Measurements from ENCODE around the gene CD226.
"Not testable (repeated sequence)": the region's sequence is repeated elsewhere in the genome, so short reads cannot be mapped to it uniquely, and the experiment has no call there.

Gene CD226

DNA sequence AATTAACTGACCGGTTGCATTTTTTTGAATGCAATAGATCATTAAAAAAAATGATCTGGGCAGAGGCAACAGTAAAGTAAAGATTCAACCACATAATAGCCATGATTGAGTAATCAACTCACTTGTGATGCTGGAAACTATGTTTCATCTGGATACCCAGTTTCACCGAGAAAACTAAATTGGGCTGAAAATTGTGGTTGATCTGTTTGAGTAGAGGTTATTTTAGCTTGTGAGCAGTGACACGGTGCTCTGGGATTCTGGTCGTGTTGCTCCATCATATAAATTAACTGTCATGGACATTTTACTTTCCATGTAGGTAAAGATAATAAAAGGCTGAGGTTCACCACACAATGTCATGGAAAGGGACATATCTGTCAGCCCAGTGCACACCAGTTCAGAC is 58.7 kb downstream of the CD226 start:
- TF ChIP-seq FOXP2 (optimal IDR thresholded peaks at IDR 0.05; ENCODE audit: control extremely low read depth, extremely low read length, insufficient read depth): no peak
- no peak for TF ChIP-seq EZH2 (IDR thresholded peaks at IDR 0.05)
- no peak for TF ChIP-seq POLR2AphosphoS5 (IDR thresholded peaks at IDR 0.05; ENCODE audit: borderline replicate concordance, low read depth, low read length)
- no peaks in the 10 kb centered on the region for H3K36me3 ChIP-seq (ENCODE audit: insufficient read depth, low read length)
- H3K27ac ChIP-seq: no peak overlapping the region
- no peaks in the 10 kb centered on the region for H3K9me3 ChIP-seq (ENCODE audit: low read depth, low read length)
- DNase-seq (ENCODE audit: low read depth, low spot score): no peak
- no peak overlapping the region for H3K4me3 ChIP-seq
- H3K9ac ChIP-seq (ENCODE audit: insufficient read length): no peak overlapping the region

DNA sequence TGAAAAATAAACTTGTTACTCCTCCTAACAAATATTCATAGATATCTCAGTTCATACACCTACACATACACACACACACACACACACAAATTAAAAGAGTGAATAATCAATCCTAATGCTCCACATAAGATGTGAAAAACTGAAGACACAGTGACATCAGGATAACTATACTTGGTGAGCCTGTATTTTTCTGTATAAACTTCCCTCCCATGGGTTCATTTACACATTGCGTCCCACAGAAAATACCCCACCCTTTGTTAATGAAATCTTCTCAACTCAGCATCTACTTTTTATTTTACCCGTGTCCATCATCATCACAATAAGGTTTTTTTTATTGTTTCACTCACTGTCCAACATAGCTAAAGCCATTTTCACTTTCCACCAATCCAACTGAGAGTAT is 60.4 kb downstream of the CD226 start:
- DNase-seq (ENCODE audit: low read depth, low spot score): no peak
- no peak for TF ChIP-seq POLR2AphosphoS5 (IDR thresholded peaks at IDR 0.05; ENCODE audit: borderline replicate concordance, low read depth, low read length)
- H3K27ac ChIP-seq: no peak overlapping the region
- no peak overlapping the region for H3K4me3 ChIP-seq
- H3K36me3 ChIP-seq (ENCODE audit: insufficient read depth, low read length): no peaks in the 10 kb centered on the region
- no peak overlapping the region for H3K9ac ChIP-seq (ENCODE audit: insufficient read length)
- H3K9me3 ChIP-seq (ENCODE audit: low read depth, low read length): no peaks in the 10 kb centered on the region

DNA sequence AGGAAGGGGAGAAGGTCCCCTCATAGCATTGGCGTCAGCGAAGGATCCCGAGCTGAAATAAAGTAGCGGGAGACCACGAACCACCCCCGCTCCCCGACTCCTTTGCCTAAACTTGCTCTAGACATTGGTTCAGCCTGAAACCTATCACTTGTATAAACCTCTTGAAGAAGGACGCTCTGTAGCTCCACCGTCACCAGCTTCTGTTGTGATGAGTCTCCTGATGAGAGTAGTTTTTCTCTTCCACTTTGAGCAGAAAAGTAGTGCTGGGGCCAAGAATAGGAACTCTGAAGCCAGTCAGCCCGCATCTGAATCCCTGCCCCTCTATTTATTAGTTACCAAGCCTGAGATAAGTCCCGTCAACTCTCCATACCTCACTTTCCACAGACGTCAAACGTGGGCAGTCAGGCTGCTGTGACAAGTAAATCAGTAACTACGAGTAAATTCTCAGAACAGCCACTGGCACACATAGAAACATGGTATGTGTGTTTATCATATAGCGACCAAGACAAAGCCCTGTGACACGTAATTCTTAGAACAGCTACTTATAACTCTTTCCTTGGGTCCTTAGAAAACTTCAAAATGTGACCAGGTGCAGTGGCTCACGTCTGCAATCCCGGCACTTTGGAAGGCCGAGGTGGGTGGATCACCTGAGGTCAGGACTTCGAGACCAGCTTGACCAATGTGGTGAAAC is 61.7 kb downstream of the CD226 start:
- no peak overlapping the region for H3K27ac ChIP-seq
- no peak for TF ChIP-seq EZH2 (IDR thresholded peaks at IDR 0.05)
- no peak overlapping the region for H3K9ac ChIP-seq (ENCODE audit: insufficient read length)
- H3K4me3 ChIP-seq: no peak overlapping the region
- H3K36me3 ChIP-seq (ENCODE audit: insufficient read depth, low read length): no peaks in the 10 kb centered on the region
- no peaks in the 10 kb centered on the region for H3K9me3 ChIP-seq (ENCODE audit: low read depth, low read length)
- no peak for DNase-seq (ENCODE audit: low read depth, low spot score)

DNA sequence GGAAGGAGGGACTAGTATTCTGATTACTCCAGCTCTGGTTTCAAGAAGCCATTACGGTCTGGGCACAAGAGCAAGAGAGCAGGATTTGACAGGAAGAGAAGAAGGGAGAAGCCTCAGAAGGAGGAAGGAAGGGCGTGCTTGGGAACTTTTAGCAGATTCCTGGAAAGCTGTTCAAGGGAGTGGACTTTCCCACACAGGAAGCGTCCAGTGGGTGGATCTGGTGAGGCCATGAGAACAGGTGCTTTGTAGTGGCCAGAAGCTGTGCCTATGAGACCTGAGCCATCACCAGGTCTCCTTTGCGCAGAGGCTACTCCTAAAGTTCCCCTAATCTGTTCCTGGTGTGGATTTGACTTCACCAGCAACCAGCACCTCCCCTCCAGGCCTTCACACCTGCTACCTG is 62.3 kb downstream of the CD226 start:
- Histone ChIP-seq H3K9ac (ENCODE audit: insufficient read length) (no peak overlapping the region), H3K9me3 (ENCODE audit: low read depth, low read length) (no peaks in the 10 kb centered on the region), H3K36me3 (ENCODE audit: insufficient read depth, low read length) (no peaks in the 10 kb centered on the region), H3K27ac (no peak overlapping the region), H3K4me3 (no peak overlapping the region)
- no peak for DNase-seq (ENCODE audit: low read depth, low spot score)
- TF ChIP-seq EZH2 (IDR thresholded peaks at IDR 0.05): no peak
- TF ChIP-seq POLR2AphosphoS5 (IDR thresholded peaks at IDR 0.05; ENCODE audit: borderline replicate concordance, low read depth, low read length): no peak
- TF ChIP-seq FOXP2 (optimal IDR thresholded peaks at IDR 0.05; ENCODE audit: control extremely low read depth, extremely low read length, insufficient read depth): no peak

DNA sequence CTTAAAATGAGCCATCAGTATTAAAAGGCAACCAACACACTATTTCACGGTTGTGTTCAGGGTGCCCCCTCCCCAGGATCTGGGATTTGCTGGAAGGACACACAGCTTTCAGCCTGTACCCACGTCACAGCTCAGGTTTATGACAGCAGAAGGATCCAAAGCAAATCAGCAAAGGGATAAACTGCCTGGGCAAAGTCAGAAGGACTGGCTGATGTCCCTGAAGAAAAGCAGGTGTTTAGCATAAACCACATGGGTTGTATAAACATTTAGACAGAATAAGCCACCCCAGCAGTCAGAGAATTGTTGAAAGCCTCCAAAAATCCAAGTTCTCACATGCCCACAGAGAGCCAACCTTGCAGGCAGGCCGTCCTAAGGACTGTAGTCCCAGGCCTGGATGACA is 63.9 kb downstream of the CD226 start:
- TF ChIP-seq POLR2AphosphoS5 (IDR thresholded peaks at IDR 0.05; ENCODE audit: borderline replicate concordance, low read depth, low read length) (no peak), FOXP2 (optimal IDR thresholded peaks at IDR 0.05; ENCODE audit: control extremely low read depth, extremely low read length, insufficient read depth) (no peak), EZH2 (IDR thresholded peaks at IDR 0.05) (no peak)

DNA sequence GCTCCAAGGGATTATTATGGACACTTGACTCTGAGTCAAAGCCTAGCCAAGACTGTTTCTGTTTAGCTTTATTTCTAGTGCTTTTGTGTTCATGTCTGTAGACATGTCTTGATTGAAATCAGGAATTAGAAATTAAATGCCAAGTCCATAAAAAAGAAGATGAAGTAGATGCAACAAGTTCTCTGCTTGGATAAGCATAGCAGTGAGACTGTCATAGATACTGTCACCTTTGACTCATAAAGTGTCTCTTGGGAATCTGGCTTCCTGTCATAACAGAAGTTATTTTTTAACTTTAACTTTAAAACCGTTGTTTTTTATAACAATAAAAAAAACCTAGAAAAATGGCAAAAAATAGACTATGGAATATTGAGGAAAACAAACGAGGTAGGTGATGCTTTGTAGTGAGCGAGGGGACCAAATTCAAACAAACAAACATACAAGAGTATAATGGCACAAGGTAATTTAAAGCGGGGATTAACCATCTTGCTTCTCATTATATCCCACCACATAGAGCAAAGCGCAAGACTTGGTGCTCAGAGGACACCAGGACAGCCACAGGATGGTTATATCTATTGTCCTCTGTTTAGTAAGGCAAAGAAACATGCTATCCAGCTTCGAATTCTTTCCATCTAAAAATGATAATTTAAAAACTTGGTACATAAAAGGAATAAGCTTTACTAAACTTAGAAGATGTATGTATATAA is 64.6 kb downstream of the CD226 start:
- no peak overlapping the region for H3K27ac ChIP-seq
- H3K9ac ChIP-seq (ENCODE audit: insufficient read length): no peak overlapping the region
- H3K9me3 ChIP-seq (ENCODE audit: low read depth, low read length): no peaks in the 10 kb centered on the region
- DNase-seq (ENCODE audit: low read depth, low spot score): no peak
- H3K36me3 ChIP-seq (ENCODE audit: insufficient read depth, low read length): no peaks in the 10 kb centered on the region
- TF ChIP-seq POLR2AphosphoS5 (IDR thresholded peaks at IDR 0.05; ENCODE audit: borderline replicate concordance, low read depth, low read length): no peak
- TF ChIP-seq FOXP2 (optimal IDR thresholded peaks at IDR 0.05; ENCODE audit: control extremely low read depth, extremely low read length, insufficient read depth): no peak
- no peak for TF ChIP-seq EZH2 (IDR thresholded peaks at IDR 0.05)
- no peak overlapping the region for H3K4me3 ChIP-seq

More for the DNA sequence above, 63.9 kb downstream of the CD226 start:
- H3K36me3 ChIP-seq (ENCODE audit: insufficient read depth, low read length): no peaks in the 10 kb centered on the region
- no peak overlapping the region for H3K9ac ChIP-seq (ENCODE audit: insufficient read length)
- DNase-seq (ENCODE audit: low read depth, low spot score): no peak
- H3K9me3 ChIP-seq (ENCODE audit: low read depth, low read length): no peaks in the 10 kb centered on the region
- H3K27ac ChIP-seq: no peak overlapping the region
- H3K4me3 ChIP-seq: no peak overlapping the region

DNA sequence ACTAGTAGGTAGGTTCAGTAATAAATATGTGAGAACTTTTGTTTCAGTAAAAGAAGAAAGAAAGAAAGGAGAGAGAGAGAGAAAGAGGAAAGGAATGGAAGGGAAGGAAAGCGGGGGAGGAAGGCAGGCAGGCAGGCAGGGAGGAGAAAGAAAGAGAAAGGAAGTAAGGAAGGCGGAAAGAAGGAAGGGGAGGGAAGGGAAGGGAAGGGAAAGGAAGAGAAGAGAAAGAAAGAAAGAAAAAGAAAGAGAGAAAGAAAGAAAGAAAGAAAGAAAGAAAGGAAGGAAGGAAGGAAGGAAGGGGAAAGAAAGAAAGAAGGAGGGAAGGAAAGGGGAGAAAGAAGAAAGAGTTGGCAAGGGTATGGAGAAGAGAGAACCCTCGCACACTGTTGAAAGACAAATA is 67.6 kb downstream of the CD226 start:
- Histone ChIP-seq H3K9ac (ENCODE audit: insufficient read length) (no peak overlapping the region), H3K27ac (no peak overlapping the region)

DNA sequence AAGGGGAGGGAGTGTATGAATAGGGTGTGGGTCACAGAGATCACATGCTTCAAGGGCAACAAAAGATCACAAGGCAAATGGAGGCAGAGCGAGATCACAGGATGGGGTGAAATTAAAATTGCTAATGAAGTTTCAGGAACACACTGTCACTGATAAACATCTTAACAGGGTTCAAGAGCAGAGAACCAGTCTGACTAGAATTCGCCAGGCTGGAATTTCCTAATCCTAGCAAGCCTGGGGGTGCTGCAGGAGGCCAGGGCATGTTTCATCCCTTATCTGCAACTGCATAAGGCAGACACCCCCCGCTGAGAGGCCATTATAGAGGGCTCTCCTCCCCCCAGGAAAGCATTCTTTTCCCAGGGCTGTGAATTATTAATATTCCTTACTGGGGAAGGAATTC is 68.6 kb downstream of the CD226 start:
- H3K4me3 ChIP-seq: not testable (repeated sequence)

More for the DNA sequence above, 67.6 kb downstream of the CD226 start:
- no peaks in the 10 kb centered on the region for H3K36me3 ChIP-seq (ENCODE audit: insufficient read depth, low read length)
- no peaks in the 10 kb centered on the region for H3K9me3 ChIP-seq (ENCODE audit: low read depth, low read length)
- no peak overlapping the region for H3K4me3 ChIP-seq
- TF ChIP-seq FOXP2 (optimal IDR thresholded peaks at IDR 0.05; ENCODE audit: control extremely low read depth, extremely low read length, insufficient read depth) (no peak), POLR2AphosphoS5 (IDR thresholded peaks at IDR 0.05; ENCODE audit: borderline replicate concordance, low read depth, low read length) (no peak), EZH2 (IDR thresholded peaks at IDR 0.05) (no peak)
- DNase-seq (ENCODE audit: low read depth, low spot score): no peak

More for the DNA sequence above, 68.6 kb downstream of the CD226 start:
- not testable (repeated sequence) for DNase-seq (ENCODE audit: low read depth, low spot score); H3K36me3 ChIP-seq (ENCODE audit: insufficient read depth, low read length); H3K9me3 ChIP-seq (ENCODE audit: low read depth, low read length); H3K9ac ChIP-seq (ENCODE audit: insufficient read length); H3K27ac ChIP-seq
